GM19193 (cell line): ENCODE results near the gene IGSF1.

Experiments used
- POLR2A ChIP-seq: IDR thresholded peaks from 4 replicates; pipeline ENCODE4 v1.6.1; 2011; ENCODE audit not compliant: insufficient read depth, insufficient read length; ENCODE audit errors: extremely low read depth

IGSF1 gene

GRCh38 chrX:131237363-131237762 is 51.7 kb downstream of the IGSF1 start:
- TF ChIP-seq POLR2A: no peak

GRCh38 chrX:131235768-131236545 is 53.1 kb downstream of the IGSF1 start:
- TF ChIP-seq POLR2A: no peak

GRCh38 chrX:131227608-131228007 is 61.5 kb downstream of the IGSF1 start:
- TF ChIP-seq POLR2A: no peak

DNA sequence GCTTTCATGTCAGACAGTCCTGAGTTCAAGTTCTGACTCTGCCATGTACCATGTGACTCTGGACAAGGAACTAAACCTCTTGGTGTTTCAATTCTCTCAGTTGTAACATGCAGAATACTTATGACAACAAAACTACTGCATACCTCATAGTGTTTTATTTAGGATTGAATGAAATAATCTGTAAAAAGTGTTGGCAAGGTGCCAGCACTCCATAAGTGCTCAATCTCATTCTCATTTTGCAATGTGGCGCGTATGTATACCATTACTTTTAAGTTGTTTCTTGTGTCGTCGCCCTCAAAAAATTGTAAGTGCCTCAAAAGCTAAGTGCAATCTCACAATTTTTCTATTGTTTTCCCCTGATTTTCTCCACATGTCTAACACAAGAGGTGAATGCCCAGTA is 62.5 kb downstream of the IGSF1 start:
- TF ChIP-seq POLR2A: no peak

- TF ChIP-seq POLR2A: no peak
Observed at GRCh38 chrX:131225078-131225477, 64.0 kb downstream of the IGSF1 start.
